GM19025 (cell line): Measurements from ENCODE around the gene NR6A1.

Source experiments
- ATAC-seq: cut with Tn5 transposase; IDR thresholded peaks from one replicate; pipeline ENCODE4 v1.9.1; 2021; ENCODE audit warnings: mild to moderate bottlenecking, low read depth, moderate library complexity; ENCODE audit not compliant: unreplicated experiment

Gene NR6A1

DNA sequence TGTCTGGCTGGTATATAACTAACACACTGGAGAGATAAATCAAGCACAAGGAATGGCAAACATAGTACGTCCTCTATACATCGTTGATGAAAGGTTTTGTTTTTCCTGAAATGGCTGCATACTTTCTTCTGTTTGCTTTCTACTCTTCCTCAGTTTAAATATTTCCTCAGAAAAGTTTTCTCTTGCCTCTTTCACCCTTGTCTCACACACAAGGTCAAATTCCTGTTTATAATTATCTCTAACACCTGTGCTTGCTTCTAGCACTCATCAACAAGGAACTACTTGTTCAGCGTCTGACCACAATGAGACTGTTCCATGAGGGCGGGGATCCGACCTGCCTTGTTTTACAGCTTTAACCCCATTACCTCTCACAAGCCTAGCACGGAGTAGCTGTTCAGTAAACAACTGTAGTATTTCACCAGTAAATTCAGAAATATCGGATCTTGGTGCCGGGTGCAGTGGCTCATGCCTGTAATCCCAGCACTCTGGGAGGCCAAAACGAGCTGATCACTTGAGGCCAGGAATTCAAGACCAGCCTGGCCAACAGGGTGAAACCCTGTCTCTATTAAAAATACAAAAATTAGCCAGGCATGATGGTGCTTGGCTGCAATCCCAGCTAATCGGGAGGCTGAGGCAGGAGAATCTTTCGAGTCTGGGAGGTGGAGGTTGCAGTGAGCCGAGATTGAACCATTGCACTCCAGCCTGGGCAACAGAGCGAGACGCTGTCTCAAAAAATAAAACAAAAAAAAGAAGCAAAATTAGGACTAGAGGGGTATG is 37.0 kb downstream of the NR6A1 start:
- ATAC-seq: no peak

DNA sequence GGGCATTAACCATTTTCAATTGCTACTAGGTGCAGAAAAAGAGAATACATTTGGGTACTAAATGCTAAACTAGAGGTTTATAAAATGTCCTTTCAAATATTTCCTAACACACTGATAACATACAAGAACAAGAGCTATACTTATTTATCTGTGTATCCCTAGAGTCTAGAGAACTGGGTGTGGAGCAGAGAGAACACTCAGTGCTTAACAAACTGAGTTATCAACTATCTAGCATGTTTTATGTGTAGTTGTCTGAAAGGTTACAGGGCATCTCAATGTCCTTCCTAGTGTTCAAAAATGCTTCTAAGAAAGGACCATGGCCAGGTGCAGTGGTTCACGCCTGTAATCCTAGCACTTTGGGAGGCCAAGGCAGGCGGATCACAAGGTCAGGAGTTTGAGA is 40.3 kb downstream of the NR6A1 start:
- ATAC-seq: no peak

DNA sequence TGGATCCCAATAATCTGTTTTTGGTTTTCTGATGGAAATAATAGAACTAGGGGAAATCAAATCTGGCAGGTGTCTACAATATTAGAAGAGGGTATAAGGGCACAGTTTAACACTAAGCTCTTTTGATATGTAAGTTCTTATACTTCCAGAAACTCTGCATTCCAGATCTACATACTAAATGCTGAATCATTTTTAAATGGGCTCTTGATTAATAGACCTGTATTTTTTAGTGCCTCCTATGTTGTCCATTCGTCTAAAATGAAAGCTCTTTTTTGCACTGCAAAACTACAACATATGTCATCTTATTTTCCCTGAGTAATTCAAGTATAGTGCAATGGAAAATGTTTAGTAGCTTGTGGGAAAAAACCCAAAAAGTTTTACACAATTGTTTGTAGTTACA is 44.2 kb downstream of the NR6A1 start:
- ATAC-seq: no peak

DNA sequence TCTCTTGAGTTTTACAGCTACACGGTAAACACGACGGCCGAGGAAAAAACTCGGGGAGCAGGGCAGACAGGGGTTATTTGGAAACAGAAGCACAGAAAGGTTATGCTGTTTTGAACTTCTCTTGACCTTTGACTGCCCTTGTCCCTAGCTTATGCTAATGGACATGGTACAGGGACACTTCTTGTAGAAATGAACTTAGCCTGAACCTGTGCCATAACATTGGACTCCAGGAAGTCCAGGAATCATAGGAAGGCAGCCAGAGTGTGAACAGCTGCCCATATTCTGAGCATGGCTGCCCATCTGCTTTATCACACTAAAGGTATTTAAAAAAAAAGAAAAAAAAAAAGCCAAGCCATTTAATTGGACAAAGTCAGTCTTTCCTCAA is 46.1 kb downstream of the NR6A1 start:
- ATAC-seq: no peak

DNA sequence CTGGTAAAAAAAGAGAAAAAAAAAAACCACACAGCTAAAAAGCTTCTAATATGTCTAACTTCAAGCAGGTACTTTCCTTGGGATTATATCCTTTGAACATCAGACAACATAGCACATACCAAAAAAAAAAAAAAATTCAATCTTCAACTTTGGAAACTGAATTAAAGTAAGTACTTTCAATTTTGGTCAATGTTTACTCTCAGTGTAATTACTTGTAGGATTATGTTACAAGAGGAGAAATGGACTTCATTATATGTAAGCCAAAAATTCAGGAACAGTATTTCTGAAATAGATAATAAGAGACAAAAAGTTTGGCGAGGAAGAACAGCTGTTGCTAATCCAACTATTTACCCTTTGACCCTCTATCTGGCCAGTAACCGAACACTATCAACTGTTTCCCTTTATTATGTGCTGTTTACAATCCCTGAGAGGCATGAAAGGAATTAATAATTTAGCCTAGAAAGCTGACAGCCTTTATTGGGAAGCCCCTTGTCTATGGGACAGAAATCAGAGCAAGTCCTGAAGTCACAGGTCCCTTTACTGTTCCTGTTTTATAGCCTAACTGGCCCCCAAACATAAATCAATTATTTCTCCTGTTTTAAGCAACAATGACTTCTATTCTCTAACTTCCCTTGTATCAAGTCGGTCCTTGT is 46.6 kb downstream of the NR6A1 start:
- no peak for ATAC-seq

DNA sequence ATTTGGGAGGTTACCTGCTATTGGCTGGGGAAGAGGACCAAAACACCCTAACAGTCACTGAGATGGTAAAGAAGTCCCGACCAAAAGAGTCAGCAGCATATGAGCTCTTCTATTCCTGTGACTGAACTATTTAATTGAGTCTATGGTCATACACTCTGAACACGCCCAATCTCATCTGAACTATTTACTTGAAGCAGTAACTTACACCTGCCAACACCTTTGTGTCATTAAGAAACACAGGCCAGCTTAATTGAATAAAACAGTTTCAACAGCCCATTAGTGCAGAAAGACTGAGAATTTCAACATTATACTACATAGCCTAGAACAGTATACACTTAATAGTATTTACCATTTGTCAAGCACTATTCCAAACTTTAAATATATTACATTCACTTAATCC is 47.8 kb downstream of the NR6A1 start:
- no peak for ATAC-seq

DNA sequence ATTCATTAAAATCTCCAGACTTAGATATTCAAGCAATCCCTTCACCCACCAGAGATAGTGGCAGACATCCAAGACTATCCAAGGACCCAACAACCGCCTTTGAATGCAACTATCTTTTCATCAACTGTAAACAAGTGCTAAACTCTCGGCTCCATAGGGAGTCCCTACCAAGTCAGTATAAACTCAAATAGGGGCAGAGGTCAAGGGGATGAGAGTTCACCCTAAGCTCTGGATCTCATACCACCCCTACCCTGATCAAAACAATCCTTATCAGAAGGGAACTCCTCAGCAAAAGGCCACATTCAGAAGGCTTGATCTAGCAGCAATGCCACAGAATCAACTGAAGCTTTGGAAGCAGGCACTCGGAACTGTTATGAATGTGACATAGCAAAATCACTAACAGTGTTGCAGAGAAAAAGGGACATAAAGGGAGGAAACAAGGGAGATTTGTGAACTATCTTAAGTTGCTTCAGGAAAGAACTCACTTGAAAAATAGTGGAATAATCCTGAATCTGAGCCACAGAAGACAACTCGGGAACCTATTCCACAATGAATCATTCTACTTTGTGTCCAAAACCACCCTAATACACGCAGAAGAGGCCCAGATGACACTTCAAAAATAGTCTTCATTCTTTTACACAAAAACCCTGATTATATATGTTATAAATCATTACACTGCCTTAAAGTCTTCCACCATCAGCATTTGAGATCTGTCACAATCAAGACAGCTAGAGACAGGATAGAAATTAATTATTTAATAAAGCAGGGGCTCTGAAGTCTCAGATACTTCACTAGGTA is 49.8 kb downstream of the NR6A1 start:
- ATAC-seq: no peak

DNA sequence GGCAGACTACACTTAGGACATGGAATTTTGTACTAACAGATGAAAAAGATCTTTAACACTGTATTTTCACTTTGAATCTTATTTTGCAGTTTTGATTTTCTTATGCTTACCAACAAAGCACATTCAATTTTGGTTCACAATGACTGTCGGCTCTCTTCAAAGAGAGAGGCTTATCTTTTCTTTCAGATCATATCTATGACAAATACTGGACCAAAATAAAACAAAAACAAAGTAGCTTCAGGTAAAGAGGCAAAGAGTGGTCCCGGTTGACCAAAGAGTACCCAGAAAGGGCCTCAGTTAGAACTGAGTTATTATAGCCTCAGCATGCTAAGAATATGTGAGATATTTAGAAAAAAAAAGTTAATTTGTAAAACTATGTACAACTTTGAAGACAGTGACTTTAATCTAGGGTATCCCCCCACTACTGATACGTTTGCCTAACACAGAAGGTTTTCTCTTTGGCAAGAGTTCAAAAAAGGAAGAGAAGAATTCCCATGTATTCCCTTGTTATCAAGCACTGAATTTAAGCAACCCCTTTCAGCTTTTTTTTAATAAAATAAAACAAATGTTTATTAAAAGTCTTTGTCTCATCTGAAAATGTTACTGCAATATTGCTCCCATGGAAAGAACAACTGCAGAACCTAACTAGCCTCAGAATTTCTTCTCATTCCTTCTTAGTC is 50.5 kb downstream of the NR6A1 start:
- no peak for ATAC-seq

DNA sequence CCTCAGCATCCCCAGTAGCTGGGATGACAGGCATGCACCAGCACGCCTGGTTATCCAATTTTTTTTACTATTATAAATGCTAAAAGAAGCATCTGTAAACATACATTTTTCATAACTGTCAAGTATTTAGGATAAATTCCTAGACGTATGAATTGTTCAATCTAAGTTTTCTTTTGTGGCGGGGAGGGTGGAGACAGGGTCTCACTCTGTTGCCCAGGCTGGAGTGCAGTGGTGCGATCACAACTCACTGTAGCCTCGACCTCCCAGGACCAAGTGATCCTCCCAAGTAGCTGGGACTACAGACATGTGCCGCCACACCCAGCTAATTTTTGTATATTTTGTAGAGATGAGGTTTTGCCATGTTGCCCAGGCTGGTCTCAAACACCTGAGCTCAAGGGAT is 52.2 kb downstream of the NR6A1 start:
- no peak for ATAC-seq

DNA sequence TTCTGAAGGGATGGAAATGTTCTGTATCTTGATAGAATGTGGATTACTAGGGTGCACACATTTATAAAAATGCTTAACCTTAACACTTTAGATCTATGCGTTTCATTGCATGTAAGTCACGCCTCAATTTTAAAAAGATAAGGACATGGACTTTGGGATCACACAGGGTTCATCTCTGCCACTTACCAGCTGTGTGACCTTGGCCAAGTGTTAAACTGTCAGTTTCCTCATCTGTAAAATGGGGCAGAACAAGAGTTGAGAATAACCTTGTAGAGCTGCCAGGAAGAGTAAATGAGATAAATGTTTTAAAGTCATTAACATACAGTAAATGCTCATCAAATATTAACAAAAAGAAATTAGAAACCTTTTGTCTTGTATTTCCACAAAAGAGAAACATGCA is 53.5 kb downstream of the NR6A1 start:
- ATAC-seq: no peak

DNA sequence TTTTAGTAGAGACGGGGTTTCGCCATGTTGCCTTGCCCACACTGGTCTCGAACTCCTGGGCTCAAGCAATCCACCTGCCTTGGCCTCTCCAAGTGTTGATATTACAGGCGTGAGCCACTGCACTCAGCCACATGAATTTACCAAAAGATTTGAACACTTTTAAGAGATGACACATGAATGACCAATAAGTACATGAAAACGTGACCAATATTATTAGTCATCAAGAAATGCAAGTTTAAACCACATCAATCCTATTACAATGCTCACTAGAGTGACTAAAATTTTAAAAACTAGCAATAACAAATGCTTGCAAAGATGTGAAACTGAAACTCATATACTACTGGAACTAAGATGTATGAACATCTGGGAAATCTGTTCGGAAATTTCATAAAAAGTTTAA is 54.3 kb downstream of the NR6A1 start:
- no peak for ATAC-seq

DNA sequence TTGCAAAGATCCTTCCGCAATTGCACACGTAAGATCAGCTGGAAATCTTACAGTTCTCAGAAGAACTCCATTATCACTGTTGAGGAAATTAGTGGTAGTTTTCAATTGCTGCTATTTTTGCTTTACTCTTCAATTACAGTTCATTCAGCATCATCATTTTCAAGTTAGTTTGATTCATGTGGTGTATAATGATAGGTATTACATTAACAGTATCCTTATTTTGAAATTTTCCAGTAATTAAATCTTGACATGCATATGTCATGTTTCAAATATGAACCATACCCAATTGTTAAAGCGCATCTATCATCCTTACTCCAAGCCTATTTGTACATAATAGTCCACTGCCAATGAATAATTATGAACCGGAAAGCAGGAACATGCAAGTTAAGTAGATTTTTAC is 60.3 kb downstream of the NR6A1 start:
- no peak for ATAC-seq

DNA sequence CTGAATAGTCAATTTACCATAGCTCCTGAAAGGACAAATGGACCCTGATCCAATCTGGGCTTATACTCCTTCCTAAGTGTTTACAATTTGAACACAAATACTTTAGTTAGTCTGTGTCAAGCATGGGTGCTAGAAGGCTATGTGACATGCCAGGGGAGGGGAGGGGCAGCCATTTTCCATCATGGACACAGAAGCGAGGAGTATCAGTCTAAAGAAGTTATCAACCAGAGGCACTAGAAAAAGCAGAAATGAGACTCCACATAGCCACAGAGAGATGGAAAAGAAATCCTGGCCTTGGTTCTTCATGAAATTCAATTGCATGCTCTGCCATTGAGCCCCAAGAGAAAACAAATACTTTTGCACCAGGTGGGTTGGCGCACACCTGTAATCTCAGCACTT is 61.8 kb downstream of the NR6A1 start:
- no peak for ATAC-seq

DNA sequence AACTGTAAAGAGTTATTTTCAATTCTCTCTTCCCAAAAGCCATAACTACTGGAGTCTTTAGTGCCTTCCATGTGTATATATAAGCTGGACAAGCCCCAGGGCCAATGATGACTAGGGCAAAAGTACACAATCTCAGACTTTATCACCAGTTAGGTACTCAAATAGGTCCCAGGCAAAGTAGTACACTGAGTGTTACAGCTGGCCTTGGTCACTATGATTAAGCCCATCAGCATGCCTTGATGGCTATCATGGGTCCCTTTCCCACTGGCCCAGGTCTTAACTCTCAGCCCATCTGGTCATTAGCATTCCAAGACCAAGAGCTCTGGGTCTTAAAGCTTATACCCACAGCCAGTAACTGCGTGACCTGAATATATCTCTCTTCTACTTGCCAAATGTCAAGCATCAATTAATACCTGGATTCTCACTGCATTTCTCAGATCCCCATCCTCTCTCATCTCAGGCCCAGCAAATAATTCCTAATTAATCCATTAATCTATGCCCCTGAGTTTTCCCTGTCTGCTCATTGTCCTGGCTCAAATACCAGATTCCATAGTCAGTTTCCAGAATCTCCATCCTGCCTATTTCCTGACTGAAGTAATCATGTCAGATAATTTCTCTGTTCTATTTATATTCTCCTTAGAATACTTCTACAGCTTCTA is 62.3 kb downstream of the NR6A1 start:
- ATAC-seq: no peak

DNA sequence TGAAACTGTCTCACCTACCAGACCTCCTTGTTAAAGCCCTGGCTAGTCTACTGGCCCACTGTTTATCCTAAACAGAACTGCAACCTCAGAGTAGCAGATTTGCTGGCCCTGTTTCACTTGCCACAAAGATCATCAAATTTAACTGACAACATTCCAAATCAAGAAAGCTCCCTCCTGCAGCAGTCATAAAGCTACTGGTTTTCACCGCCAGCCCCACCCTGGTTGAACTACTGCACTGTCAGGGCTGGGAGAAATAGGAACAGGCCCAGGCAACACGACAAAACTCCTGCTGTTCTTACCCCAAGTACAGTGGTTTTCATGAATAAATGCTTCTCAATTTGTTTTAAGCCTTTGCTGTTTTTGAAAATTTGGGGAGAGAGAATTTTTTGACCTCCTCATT is 63.0 kb downstream of the NR6A1 start:
- no peak for ATAC-seq

DNA sequence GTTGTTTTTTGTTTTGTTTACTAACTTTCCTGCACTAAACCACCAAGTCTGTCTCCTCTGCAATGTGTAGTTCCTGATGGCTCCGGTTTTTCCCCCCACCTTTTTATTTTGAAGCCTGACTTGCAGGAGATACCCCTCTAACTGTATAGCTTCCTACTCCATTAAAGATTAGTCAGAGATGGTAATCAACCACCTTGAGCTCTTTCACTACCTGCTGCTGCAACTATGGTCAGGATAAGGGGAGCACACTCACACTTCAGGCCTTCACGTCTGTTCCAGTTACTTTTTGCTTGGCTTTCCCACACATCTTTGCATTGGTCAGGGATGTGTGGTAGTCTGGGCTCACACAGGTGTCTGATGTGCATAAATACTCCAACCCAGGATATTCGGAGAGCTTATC is 63.4 kb downstream of the NR6A1 start:
- ATAC-seq: no peak

DNA sequence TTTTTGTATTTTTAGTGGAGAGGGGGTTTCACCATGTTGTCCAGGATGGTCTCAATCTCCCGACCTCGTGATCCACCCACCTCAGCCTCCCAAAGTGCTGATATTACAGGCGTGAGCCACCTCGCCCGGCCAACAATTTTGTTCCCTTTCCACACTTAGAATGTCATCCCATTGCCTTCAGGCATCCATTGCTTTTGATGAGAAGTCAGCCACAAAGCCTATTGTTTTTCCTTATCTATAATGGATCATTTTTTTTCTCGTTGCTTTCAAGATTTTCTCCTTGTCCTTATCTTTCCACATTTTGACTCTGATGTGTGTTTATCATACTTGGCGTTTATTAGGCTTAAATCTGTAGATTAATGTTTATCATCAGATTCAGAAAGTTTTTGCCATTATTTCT is 64.4 kb downstream of the NR6A1 start:
- no peak for ATAC-seq

DNA sequence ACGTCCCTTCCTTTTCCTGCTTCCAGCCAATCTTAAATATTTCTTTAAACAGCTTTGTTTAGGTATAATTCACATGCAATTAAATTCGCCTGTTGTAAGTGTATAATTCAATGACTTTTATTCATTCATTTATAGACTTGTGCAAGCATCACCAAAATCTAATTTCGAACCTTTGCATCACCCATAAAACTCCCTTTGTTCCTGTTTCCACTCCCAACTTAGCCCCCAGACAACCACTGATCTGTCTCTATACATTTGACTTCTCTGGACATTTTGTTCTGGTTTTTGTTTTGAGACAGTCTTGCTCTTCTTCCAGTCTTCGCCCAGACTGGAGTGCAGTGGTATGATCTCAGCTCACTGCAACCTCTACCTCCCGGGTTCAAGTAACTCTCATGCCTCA is 71.5 kb downstream of the NR6A1 start:
- ATAC-seq: no peak

DNA sequence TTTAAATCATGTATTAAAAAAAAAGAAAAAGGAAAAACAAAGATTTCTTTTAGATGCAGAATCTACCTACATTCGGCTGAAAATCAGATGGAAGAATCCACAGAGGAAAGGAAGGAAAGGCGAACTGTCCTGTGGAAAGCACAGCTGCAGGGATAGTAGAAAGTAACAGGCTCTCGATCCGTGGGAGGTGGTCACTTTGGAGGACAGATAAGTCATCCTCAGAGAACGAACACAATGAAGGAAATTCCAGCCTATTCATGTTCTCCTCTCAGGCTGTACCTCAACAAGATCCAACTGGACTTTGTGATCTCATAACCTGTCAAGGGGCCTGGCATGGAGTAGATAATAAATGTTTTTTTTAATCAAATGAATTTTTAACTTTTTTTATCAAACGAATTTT is 72.8 kb downstream of the NR6A1 start:
- no peak for ATAC-seq

DNA sequence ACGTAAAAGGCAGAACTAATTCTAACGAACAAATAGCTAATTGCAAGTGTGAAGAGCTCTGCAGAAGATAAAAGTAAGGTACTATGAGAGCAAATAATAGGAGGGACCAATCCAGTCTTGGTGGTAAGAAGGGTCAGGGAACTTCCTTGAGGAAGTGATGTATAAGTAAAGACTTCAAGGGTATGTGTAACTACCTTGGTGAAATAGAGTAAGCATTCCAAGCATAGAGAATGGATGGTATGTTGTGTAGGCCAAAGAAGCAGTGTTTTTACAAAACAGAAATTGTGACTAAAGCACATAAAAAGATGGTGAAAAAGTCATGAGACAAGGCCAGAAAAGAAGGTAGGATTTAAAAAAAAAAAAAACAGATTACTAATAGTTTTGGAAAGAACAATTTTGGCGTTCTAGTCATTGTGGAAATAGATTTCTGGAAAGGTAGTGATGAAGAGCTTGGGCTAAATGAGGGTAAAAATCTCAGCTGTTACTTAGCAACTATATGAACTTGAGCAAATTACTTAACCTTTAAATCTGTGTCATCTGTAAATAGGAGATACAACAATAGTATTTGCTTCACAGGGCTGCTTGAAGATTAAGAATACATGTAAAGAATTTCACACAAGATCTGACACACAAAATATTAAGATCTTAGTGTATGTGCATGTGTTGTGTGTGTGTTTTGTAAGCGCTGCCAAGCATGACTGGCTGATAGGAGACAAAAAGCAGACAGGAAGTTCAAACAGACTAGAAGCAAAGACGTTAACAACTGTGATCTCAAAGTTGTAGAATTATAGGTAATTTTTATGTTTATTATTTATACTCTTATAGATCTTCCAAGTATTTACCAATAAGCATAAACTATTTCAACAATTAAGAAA is 73.5 kb downstream of the NR6A1 start:
- ATAC-seq: no peak
